Sigmoid colon (tissue), 7 donors: ENCODE results near the gene CBLL1. TPM values are rescaled to one million over a fixed set of nuclear protein-coding genes. Genes with fewer than 3 reads are reported as not detected.

Experiments used
- DNase-seq: peaks from one replicate; pipeline ENCODE4 v3.0.0-alpha.2; 2019
- H3K27ac ChIP-seq, 4 donors: fragments of 200-600 bp; sonication (generic); one replicate each; pipeline ENCODE4 v1.5.1; 2016 to 2019; ENCODE audit warnings: mild to moderate bottlenecking in 1 of 4
- H3K27me3 ChIP-seq, 3 donors: fragments of 200-600 bp; sonication (generic); one replicate each; pipeline ENCODE4 v1.5.1; 2019; ENCODE audit warnings: mild to moderate bottlenecking in 1 of 3
- H3K36me3 ChIP-seq, 4 donors: fragments of 200-600 bp; sonication (generic); one replicate each; pipeline ENCODE4 v1.5.1; 2016 to 2019
- H3K4me1 ChIP-seq, 4 donors: fragments of 200-600 bp; sonication (generic); one replicate each; pipeline ENCODE4 v1.5.1; 2017 to 2019
- H3K4me3 ChIP-seq, 4 donors: fragments of 200-600 bp; sonication (generic); one replicate each; pipeline ENCODE4 v1.5.1; 2017 to 2019; ENCODE audit warnings: mild to moderate bottlenecking in 2 of 4, moderate library complexity in 1 of 4
- H3K9me3 ChIP-seq, 4 donors: fragments of 200-600 bp in 3 of 4; sonication (generic) in 3 of 4; one replicate each; pipeline versions ENCODE4 v1.5.1 to v1.6.1; 2013 to 2019
- CTCF ChIP-seq, 4 experiments: fragments of 450-650 bp in 3 of 4; fragments of 200-600 bp in 1 of 4; IDR thresholded peaks; one replicate each; pipeline ENCODE4 v1.5.1; 2016 to 2019; ENCODE audit warnings: antibody characterized with exemption in 4 of 4, mild to moderate bottlenecking in 3 of 4, moderate library complexity in 2 of 4
- EP300 ChIP-seq, 4 donors: sonication (generic); formaldehyde crosslinking; IDR thresholded peaks; one replicate each; pipeline ENCODE4 v1.6.1; 2017; ENCODE audit warnings: antibody characterized with exemption in 4 of 4
- POLR2A ChIP-seq, 2 donors: fragments of 450-650 bp; IDR thresholded peaks; one replicate each; pipeline ENCODE4 v1.6.1; 2016; ENCODE audit warnings: antibody characterized with exemption in 2 of 2, mild to moderate bottlenecking in 2 of 2, moderate library complexity in 2 of 2
- POLR2AphosphoS5 ChIP-seq, 4 donors: sonication (generic); formaldehyde crosslinking; IDR thresholded peaks; one replicate each; pipeline ENCODE4 v1.6.1; 2017; ENCODE audit warnings: antibody characterized with exemption in 4 of 4
- WGBS, 2 donors: extraction: QIAGEN DNeasy Blood & Tissue Kit; methylation state at CpG; one replicate each; pipeline ENCODE4 v1.1.7; 2013; 5-methylcytosine and 5-hydroxymethylcytosine counted together
- intact Hi-C: fragments of 100-400 bp; cut with DNase I; formaldehyde crosslinking; loops from one replicate; pipeline ENCODE4 v1.15.1; 2023
- polyA plus RNA-seq, 3 donors: library from polyadenylated mRNA; stranded (reverse); fragments of 200-250 nt; gene quantifications; one replicate each; pipeline ENCODE4 v1.2.3, GENCODE V29; 2013
- total RNA-seq, 4 donors: library from RNA; depleted of rRNA; stranded (reverse); fragments of >200 nt; gene quantifications; one replicate each; pipeline ENCODE4 v1.1.0, GENCODE V29; 2016
- donor health status: healthy with polysubstance abuse.
- donor health status: Bipolar disorder and iron deficiency.
- donor health status: healthy.

Gene CBLL1
- total and polyA plus RNA-seq, 7 donors: 6.7 to 47.4 (median 25.2) TPM

GRCh38 chr7:107810626-107811025, 66.7 kb downstream of the CBLL1 start:
- no peak for TF ChIP-seq POLR2AphosphoS5 (IDR thresholded peaks at IDR 0.05)
- no peak for TF ChIP-seq EP300 (IDR thresholded peaks at IDR 0.05)
- no peak for TF ChIP-seq POLR2A (IDR thresholded peaks at IDR 0.05)
- TF ChIP-seq CTCF (IDR thresholded peaks at IDR 0.05): no peak
- WGBS, 2 donors: 87 to 94% methylated on average over 3 of the region's 3 CpGs
- intact Hi-C loops: no loop called here

More at GRCh38 chr7:107810626-107811025, 66.7 kb downstream of the CBLL1 start:
- no peaks in the 10 kb centered on the region for H3K36me3 ChIP-seq
- DNase-seq: no peak
- H3K9me3 ChIP-seq: no peaks in the 10 kb centered on the region
- no peak overlapping the region for H3K4me3 ChIP-seq
- H3K27ac ChIP-seq: peak overlapping the region; percentile 79 to 83 (median 82)
- H3K4me1 ChIP-seq: peaks cover 0 to 27% (median 17%) of the 10 kb centered on the region in 4 donors
- H3K27me3 ChIP-seq: no peaks in the 10 kb centered on the region

Other genes with a start within 250 kb of the CBLL1 start
- gene COG5, start 180.2 kb upstream of the CBLL1 start, total RNA-seq: 10 to 100 TPM; 26.8 to 73.4 (median 30.2) TPM
- gene COG5, start 180.2 kb upstream of the CBLL1 start, polyA plus RNA-seq: 10 to 100 TPM; 11.0 to 27.6 (median 15.7) TPM
- 10 to 100 TPM in 1 of 4 donors, 1 to 10 TPM in 3; 5.4 to 10.3 (median 8.3) TPM for gene DUS4L, start 180.2 kb upstream of the CBLL1 start, total RNA-seq
- gene DUS4L, start 180.2 kb upstream of the CBLL1 start, polyA plus RNA-seq: 1 to 10 TPM; 3.2 to 5.4 (median 4.3) TPM
- gene BCAP29, start 163.9 kb upstream of the CBLL1 start, total RNA-seq: 100 to 1,000 TPM; 104 to 173 (median 137) TPM
- gene BCAP29, start 163.9 kb upstream of the CBLL1 start, polyA plus RNA-seq: 10 to 100 TPM; 15.6 to 38.2 (median 19.9) TPM
- gene SLC26A4, start 83.3 kb upstream of the CBLL1 start, total RNA-seq: 1 to 10 TPM in 2 of 4 donors, under 1 TPM in 2; 0.36 to 1.4 (median 0.85) TPM
- gene SLC26A4, start 83.3 kb upstream of the CBLL1 start, polyA plus RNA-seq: under 1 TPM in 2 of 3 donors, not detected in 1; 0.25 to 0.60 TPM
- 10 to 100 TPM in 1 of 4 donors, 1 to 10 TPM in 3; 4.8 to 12.0 (median 7.6) TPM for gene SLC26A3, start 59.1 kb downstream of the CBLL1 start, total RNA-seq
- gene SLC26A3, start 59.1 kb downstream of the CBLL1 start, polyA plus RNA-seq: 1,000 to 10,000 TPM in 1 of 3 donors, 100 to 1,000 TPM in 2; 326 to 1,079 (median 751) TPM
- gene DLD, start 147.0 kb downstream of the CBLL1 start, total RNA-seq: 100 to 1,000 TPM in 3 of 4 donors, 10 to 100 TPM in 1; 97.2 to 446 (median 124) TPM
- 100 to 1,000 TPM in 2 of 3 donors, 10 to 100 TPM in 1; 82.3 to 127 (median 111) TPM for gene DLD, start 147.0 kb downstream of the CBLL1 start, polyA plus RNA-seq